ENCODE results near the gene TEAD3.
A peak's percentile ranks its signal among the peaks of the same experiment; 100 is the strongest.

The TEAD3 gene

GRCh38 chr6:35478259-35478658, 18.6 kb downstream of the TEAD3 start:
- Histone ChIP-seq H3K27ac (ENCODE audit: poor library complexity, severe bottlenecking) (no peak overlapping the region), H3K4me3 (ENCODE audit: severe bottlenecking) (no peak overlapping the region), H3K9me3 (ENCODE audit: severe bottlenecking) (no peaks in the 10 kb centered on the region), H3K4me1 (ENCODE audit: insufficient read depth, poor library complexity, severe bottlenecking) (no peaks in the 10 kb centered on the region), H3K27me3 (ENCODE audit: insufficient read depth, poor library complexity, severe bottlenecking) (no peaks in the 10 kb centered on the region), H3K36me3 (ENCODE audit: low read depth) (peaks cover 43% of the 10 kb centered on the region)
- ATAC-seq (ENCODE audit: low read depth) = no peak
- no peak for TF ChIP-seq CTCF (IDR thresholded peaks at IDR 0.05; ENCODE audit: poor library complexity, severe bottlenecking)
- DNase-seq (ENCODE audit: low spot score) = peak; percentile 51

GRCh38 chr6:35477551-35478179, 19.2 kb downstream of the TEAD3 start:
- H3K9me3 ChIP-seq (ENCODE audit: severe bottlenecking) = no peaks in the 10 kb centered on the region
- no peak for DNase-seq (ENCODE audit: low spot score)
- H3K36me3 ChIP-seq (ENCODE audit: low read depth) = peaks cover 45% of the 10 kb centered on the region
- no peaks in the 10 kb centered on the region for H3K27me3 ChIP-seq (ENCODE audit: insufficient read depth, poor library complexity, severe bottlenecking)
- no peak overlapping the region for H3K4me3 ChIP-seq (ENCODE audit: severe bottlenecking)
- no peak for TF ChIP-seq CTCF (IDR thresholded peaks at IDR 0.05; ENCODE audit: poor library complexity, severe bottlenecking)
- no peak overlapping the region for H3K27ac ChIP-seq (ENCODE audit: poor library complexity, severe bottlenecking)
- no peaks in the 10 kb centered on the region for H3K4me1 ChIP-seq (ENCODE audit: insufficient read depth, poor library complexity, severe bottlenecking)
- ATAC-seq (ENCODE audit: low read depth) = no peak

- Histone ChIP-seq H3K27ac (ENCODE audit: poor library complexity, severe bottlenecking) (no peak overlapping the region), H3K4me3 (ENCODE audit: severe bottlenecking) (no peak overlapping the region), H3K27me3 (ENCODE audit: insufficient read depth, poor library complexity, severe bottlenecking) (no peaks in the 10 kb centered on the region), H3K36me3 (ENCODE audit: low read depth) (peaks cover 49% of the 10 kb centered on the region), H3K9me3 (ENCODE audit: severe bottlenecking) (no peaks in the 10 kb centered on the region), H3K4me1 (ENCODE audit: insufficient read depth, poor library complexity, severe bottlenecking) (no peaks in the 10 kb centered on the region)
- TF ChIP-seq CTCF (IDR thresholded peaks at IDR 0.05; ENCODE audit: poor library complexity, severe bottlenecking) = no peak
- DNase-seq (ENCODE audit: low spot score) = no peak
- no peak for ATAC-seq (ENCODE audit: low read depth)
These were observed 19.9 kb downstream of the TEAD3 start for GRCh38 chr6:35477028-35477427.

GRCh38 chr6:35476004-35476403, 20.9 kb downstream of the TEAD3 start:
- no peak overlapping the region for H3K27ac ChIP-seq (ENCODE audit: poor library complexity, severe bottlenecking)
- H3K4me1 ChIP-seq (ENCODE audit: insufficient read depth, poor library complexity, severe bottlenecking) = no peaks in the 10 kb centered on the region
- TF ChIP-seq CTCF (IDR thresholded peaks at IDR 0.05; ENCODE audit: poor library complexity, severe bottlenecking) = no peak
- H3K9me3 ChIP-seq (ENCODE audit: severe bottlenecking) = no peaks in the 10 kb centered on the region
- H3K4me3 ChIP-seq (ENCODE audit: severe bottlenecking) = no peak overlapping the region
- H3K27me3 ChIP-seq (ENCODE audit: insufficient read depth, poor library complexity, severe bottlenecking) = no peaks in the 10 kb centered on the region
- peak; percentile 69 for DNase-seq (ENCODE audit: low spot score)
- ATAC-seq (ENCODE audit: low read depth) = no peak
- peaks cover 55% of the 10 kb centered on the region for H3K36me3 ChIP-seq (ENCODE audit: low read depth)

GRCh38 chr6:35475573-35475972, 21.3 kb downstream of the TEAD3 start:
- H3K4me3 ChIP-seq (ENCODE audit: severe bottlenecking) = no peak overlapping the region
- ATAC-seq (ENCODE audit: low read depth) (no peak), DNase-seq (ENCODE audit: low spot score) (peak; percentile 45)
- peaks cover 59% of the 10 kb centered on the region for H3K36me3 ChIP-seq (ENCODE audit: low read depth)
- no peaks in the 10 kb centered on the region for H3K9me3 ChIP-seq (ENCODE audit: severe bottlenecking)
- H3K27me3 ChIP-seq (ENCODE audit: insufficient read depth, poor library complexity, severe bottlenecking) = no peaks in the 10 kb centered on the region
- no peak for TF ChIP-seq CTCF (IDR thresholded peaks at IDR 0.05; ENCODE audit: poor library complexity, severe bottlenecking)
- H3K27ac ChIP-seq (ENCODE audit: poor library complexity, severe bottlenecking) = no peak overlapping the region
- H3K4me1 ChIP-seq (ENCODE audit: insufficient read depth, poor library complexity, severe bottlenecking) = peaks cover 4% of the 10 kb centered on the region
